Measurements from ENCODE around the gene DMC1.

GRCh38 chr22:38481162-38481870, 88.7 kb downstream of the DMC1 start:
- TF ChIP-seq CTCF (conservative IDR thresholded peaks at IDR 0.05; ENCODE audit: low read depth, low read length) (no peak), MXI1 (IDR thresholded peaks at IDR 0.05; ENCODE audit: borderline replicate concordance, low read depth, low read length) (no peak), RFX5 (IDR thresholded peaks at IDR 0.05; ENCODE audit: low read depth, low read length) (no peak), POLR2A (IDR thresholded peaks at IDR 0.05; ENCODE audit: low read depth, low read length) (no peak), USF2 (IDR thresholded peaks at IDR 0.05; ENCODE audit: low read depth, low read length) (no peak), SMC3 (IDR thresholded peaks at IDR 0.05; ENCODE audit: low read depth, low read length) (no peak), CEBPB (IDR thresholded peaks at IDR 0.05; ENCODE audit: low read depth, low read length) (no peak)
